ENCODE results near the gene XKR7.

XKR7 gene

GRCh38 chr20:31979713-31980426 is 11.9 kb downstream of the XKR7 start:
- H3K36me3 ChIP-seq (replicated peaks; ENCODE audit: insufficient read depth, low read length): no peaks in the 10 kb centered on the region
- peaks cover 60% of the 10 kb centered on the region for H3K27me3 ChIP-seq (replicated peaks; ENCODE audit: insufficient read depth, low read length)
- H3K4me3 ChIP-seq (ENCODE audit: low read length): no peak overlapping the region
- DNase-seq: no peak
- H2AFZ ChIP-seq (ENCODE audit: low read length): no peak overlapping the region
- H3K9me2 ChIP-seq (replicated peaks; ENCODE audit: insufficient read depth, low read length): no peaks in the 10 kb centered on the region
- no peaks in the 10 kb centered on the region for H3K4me1 ChIP-seq (ENCODE audit: low read length)
- no peak for TF ChIP-seq EZH2phosphoT487 (IDR thresholded peaks at IDR 0.05; ENCODE audit: low read length)
- no peak for TF ChIP-seq CTCF (IDR thresholded peaks at IDR 0.05; ENCODE audit: low read length)
- no peak for TF ChIP-seq EZH2 (optimal IDR thresholded peaks at IDR 0.05; ENCODE audit: low read depth, low read length)
- H3F3A ChIP-seq (ENCODE audit: insufficient read depth, low read length): no peaks in the 10 kb centered on the region
- no peaks in the 10 kb centered on the region for H3K79me2 ChIP-seq (ENCODE audit: low read length)
- H3K9me3 ChIP-seq (replicated peaks; ENCODE audit: insufficient read depth, low read length): no peaks in the 10 kb centered on the region
- no peak overlapping the region for H3K9ac ChIP-seq (ENCODE audit: low read length)
- no peak overlapping the region for H3K4me2 ChIP-seq (ENCODE audit: low read depth, low read length)
- H3K27ac ChIP-seq (ENCODE audit: low read length): no peak overlapping the region
- no peaks in the 10 kb centered on the region for H4K20me1 ChIP-seq (ENCODE audit: insufficient read depth, low read length)

GRCh38 chr20:31981784-31982183 is 13.8 kb downstream of the XKR7 start:
- Histone ChIP-seq H3F3A (ENCODE audit: insufficient read depth, low read length) (no peaks in the 10 kb centered on the region), H3K4me2 (ENCODE audit: low read depth, low read length) (no peak overlapping the region), H3K9me2 (replicated peaks; ENCODE audit: insufficient read depth, low read length) (no peaks in the 10 kb centered on the region), H3K9ac (ENCODE audit: low read length) (no peak overlapping the region), H3K27me3 (replicated peaks; ENCODE audit: insufficient read depth, low read length) (peaks cover 52% of the 10 kb centered on the region), H3K36me3 (replicated peaks; ENCODE audit: insufficient read depth, low read length) (no peaks in the 10 kb centered on the region), H4K20me1 (ENCODE audit: insufficient read depth, low read length) (no peaks in the 10 kb centered on the region), H3K27ac (ENCODE audit: low read length) (no peak overlapping the region), H3K4me1 (ENCODE audit: low read length) (no peaks in the 10 kb centered on the region), H3K79me2 (ENCODE audit: low read length) (no peaks in the 10 kb centered on the region), H3K4me3 (ENCODE audit: low read length) (no peak overlapping the region), H3K9me3 (replicated peaks; ENCODE audit: insufficient read depth, low read length) (no peaks in the 10 kb centered on the region), H2AFZ (ENCODE audit: low read length) (no peak overlapping the region)
- TF ChIP-seq CTCF (IDR thresholded peaks at IDR 0.05; ENCODE audit: low read length) (no peak), EZH2 (optimal IDR thresholded peaks at IDR 0.05; ENCODE audit: low read depth, low read length) (no peak), EZH2phosphoT487 (IDR thresholded peaks at IDR 0.05; ENCODE audit: low read length) (no peak)
- no peak for DNase-seq

- Histone ChIP-seq H3K4me2 (ENCODE audit: low read depth, low read length) (no peak overlapping the region), H3K9me3 (replicated peaks; ENCODE audit: insufficient read depth, low read length) (no peaks in the 10 kb centered on the region), H3K4me3 (ENCODE audit: low read length) (no peak overlapping the region), H3K27ac (ENCODE audit: low read length) (no peak overlapping the region), H3K27me3 (replicated peaks; ENCODE audit: insufficient read depth, low read length) (peaks cover 43% of the 10 kb centered on the region), H3K9me2 (replicated peaks; ENCODE audit: insufficient read depth, low read length) (no peaks in the 10 kb centered on the region), H3K79me2 (ENCODE audit: low read length) (no peaks in the 10 kb centered on the region), H3F3A (ENCODE audit: insufficient read depth, low read length) (no peaks in the 10 kb centered on the region), H3K4me1 (ENCODE audit: low read length) (no peaks in the 10 kb centered on the region), H3K9ac (ENCODE audit: low read length) (no peak overlapping the region), H4K20me1 (ENCODE audit: insufficient read depth, low read length) (peaks cover 2% of the 10 kb centered on the region; the same call in 1 of the 2 replicates), H3K36me3 (replicated peaks; ENCODE audit: insufficient read depth, low read length) (no peaks in the 10 kb centered on the region), H2AFZ (ENCODE audit: low read length) (no peak overlapping the region)
- TF ChIP-seq EZH2phosphoT487 (IDR thresholded peaks at IDR 0.05; ENCODE audit: low read length) (no peak), CTCF (IDR thresholded peaks at IDR 0.05; ENCODE audit: low read length) (no peak), EZH2 (optimal IDR thresholded peaks at IDR 0.05; ENCODE audit: low read depth, low read length) (no peak)
- DNase-seq: no peak
These were observed 17.1 kb downstream of the XKR7 start for GRCh38 chr20:31984981-31985471.
